Panc1 (cell line): ENCODE measurements around the gene STK11IP. TPM values are rescaled to one million over a fixed set of nuclear protein-coding genes. Genes with fewer than 3 reads are reported as not detected.

Experiments used
- ATAC-seq: fragments of 200-7000 bp; cut with Tn5 transposase; 2 replicates; pipeline ENCODE4 v1.9.1; 2020; ENCODE audit warnings: mild to moderate bottlenecking, moderate library complexity
- BruUV-seq: library from RNA; stranded (reverse); fragments of 400-500 nt; replicated peaks from 2 replicates; lab custom pipeline; 2021; lab: Mats Ljungman, UMichigan
- CTCF ChIA-PET: fragments of 300-600 bp; sonication (Branson Sonifier 250); formaldehyde crosslinking; loops from one replicate; lab custom pipeline; 2022; ENCODE audit warnings: antibody characterized with exemption; lab: Charles Lee
- POLR2A ChIA-PET: fragments of 300-600 bp; sonication (Branson Sonifier 250); formaldehyde crosslinking; loops from one replicate; lab custom pipeline; 2022; ENCODE audit warnings: antibody characterized with exemption; lab: Charles Lee
- DNase-seq: peaks from one replicate; pipeline ENCODE4 v3.0.0-alpha.2; 2010; ENCODE audit warnings: low read depth, low spot score
- H3K27ac ChIP-seq: 2 replicates; pipeline ENCODE4 v1.5.1; 2011; ENCODE audit warnings: mild to moderate bottlenecking, low read length, inconsistent platforms
- H3K27me3 ChIP-seq: fragments of 200-500 bp; sonication (Bioruptor generic); 2 replicates; pipeline ENCODE4 v1.6.0; 2014; ENCODE audit warnings: low read length, inconsistent platforms; ENCODE audit not compliant: control insufficient read depth, insufficient read depth
- H3K36me3 ChIP-seq: fragments of 200-500 bp; sonication (Bioruptor generic); 2 replicates; pipeline ENCODE4 v1.5.1; 2014; ENCODE audit warnings: inconsistent platforms, mild to moderate bottlenecking, low read length, moderate library complexity; ENCODE audit not compliant: control insufficient read depth, insufficient read depth
- H3K4me1 ChIP-seq: 2 replicates; pipeline ENCODE4 v1.5.1; 2011; ENCODE audit warnings: inconsistent platforms, mild to moderate bottlenecking, low read length, moderate library complexity; ENCODE audit not compliant: control insufficient read depth, insufficient read depth
- H3K4me3 ChIP-seq, 2 experiments: 2 replicates each; pipeline ENCODE4 v1.5.1; 2011 to 2012; ENCODE audit warnings: low read depth in 2 of 2, low read length in 2 of 2, mild to moderate bottlenecking in 2 of 2, inconsistent platforms in 1 of 2, moderate library complexity in 1 of 2
- H3K9me3 ChIP-seq: fragments of 200-500 bp; sonication (Bioruptor generic); 2 replicates; pipeline ENCODE4 v1.5.1; 2014; ENCODE audit warnings: low read depth, mild to moderate bottlenecking, inconsistent platforms, low read length, moderate library complexity; ENCODE audit not compliant: control insufficient read depth, insufficient read depth
- CTCF ChIP-seq: fragments of 450-650 bp; IDR thresholded peaks from 2 replicates; pipeline ENCODE4 v1.5.1; 2017; ENCODE audit warnings: mild to moderate bottlenecking
- POLR2AphosphoS5 ChIP-seq: IDR thresholded peaks from 2 replicates; pipeline ENCODE4 v1.6.1; 2012; ENCODE audit warnings: mild to moderate bottlenecking, low read depth, low read length, moderate library complexity
- REST ChIP-seq, 2 experiments: IDR thresholded peaks; 2 replicates each; pipeline ENCODE4 v1.6.1; 2011 to 2012; ENCODE audit warnings: low read depth in 2 of 2, control low read depth in 1 of 2, low read length in 1 of 2, mild to moderate bottlenecking in 1 of 2, moderate library complexity in 1 of 2; ENCODE audit not compliant: insufficient read depth in 1 of 2
- SIN3A ChIP-seq: IDR thresholded peaks from 2 replicates; pipeline ENCODE4 v1.6.1; 2012; ENCODE audit warnings: low read depth, mild to moderate bottlenecking, low read length, moderate library complexity, borderline replicate concordance; ENCODE audit not compliant: insufficient read depth
- TCF7L2 ChIP-seq: IDR thresholded peaks from 2 replicates; pipeline ENCODE4 v1.6.1; 2011; ENCODE audit warnings: mild to moderate bottlenecking, low read depth, low read length, inconsistent platforms
- in situ Hi-C: cut with HindIII; loops from 2 replicates; pipeline ENCODE4 v1.10.0; 2016; ENCODE audit warnings: low sequenced_read_pairs, low pct_unique_long_range_greater_than_20kb
- intact Hi-C: fragments of 100-400 bp; cut with micrococcal nuclease; formaldehyde crosslinking; loops from one replicate; pipeline ENCODE4 v1.10.0; 2022; ENCODE audit not compliant: unreplicated experiment
- total RNA-seq: library from RNA; stranded (reverse); gene quantifications from one replicate; pipeline ENCODE4 v1.2.1, GENCODE V29; 2021; ENCODE audit not compliant: unreplicated experiment

The STK11IP gene
- total RNA-seq, 1 experiment from 2014 or later: 48.2 TPM

GRCh38 chr2:219662566-219662965, 64.9 kb downstream of the STK11IP start:
- no TSS peak for BruUV-seq
- no peaks in the 10 kb centered on the region for H3K36me3 ChIP-seq
- 0 out of 2 replicates have a peak, but pooled peaks cover 3% of the 10 kb centered on the region for H3K27me3 ChIP-seq
- intact Hi-C loops: no loop called here
- no peak overlapping the region for H3K4me3 ChIP-seq
- in situ Hi-C loops: no loop called here
- TF ChIP-seq CTCF (no peak), TCF7L2 (no peak), SIN3A (no peak), POLR2AphosphoS5 (no peak), REST (IDR thresholded peaks at IDR 0.05; ENCODE audit: insufficient read depth in 1 of 2, low read depth in 2 of 2, low read length in 1 of 2) (no peak)
- H3K9me3 ChIP-seq: peaks cover 10% of the 10 kb centered on the region; the same call in 1 of the 2 replicates
- DNase-seq (no peak), ATAC-seq (no peak)
- CTCF ChIA-PET: no interaction called here
- H3K4me1 ChIP-seq: no peaks in the 10 kb centered on the region
- H3K27ac ChIP-seq: no peak overlapping the region
- POLR2A ChIA-PET: no interaction called here

GRCh38 chr2:219663116-219663762, 65.6 kb downstream of the STK11IP start:
- no peak for ATAC-seq
- BruUV-seq: no TSS peak
- Histone ChIP-seq H3K27me3 (0 out of 2 replicates have a peak, but pooled peaks cover 3% of the 10 kb centered on the region), H3K9me3 (peaks cover 10% of the 10 kb centered on the region; the same call in 1 of the 2 replicates), H3K4me1 (no peaks in the 10 kb centered on the region), H3K36me3 (no peaks in the 10 kb centered on the region), H3K4me3 (no peak overlapping the region), H3K27ac (no peak overlapping the region)
- no peak for TF ChIP-seq POLR2AphosphoS5
- no peak for TF ChIP-seq TCF7L2
- TF ChIP-seq REST (IDR thresholded peaks at IDR 0.05; ENCODE audit: insufficient read depth in 1 of 2, low read depth in 2 of 2, low read length in 1 of 2): no peak
- TF ChIP-seq SIN3A: no peak
- TF ChIP-seq CTCF: no peak
- intact Hi-C loops: no loop called here
- no peak for DNase-seq
- in situ Hi-C loops: no loop called here
- CTCF ChIA-PET: no interaction called here
- POLR2A ChIA-PET: no interaction called here
